Right lung (tissue), 5 donors: Measurements from ENCODE around the gene MFSD6. TPM values are rescaled to one million over a fixed set of nuclear protein-coding genes. Genes with fewer than 3 reads are reported as not detected.
"Not testable (repeated sequence)": the region's sequence is repeated elsewhere in the genome, so short reads cannot be mapped to it uniquely, and the experiment has no call there.

ENCODE experiments used
- DNase-seq, 2 donors: peaks; one replicate each; pipeline ENCODE4 v3.0.0-alpha.2; 2013
- polyA plus RNA-seq, 5 donors: library from polyadenylated mRNA; unstranded; fragments of 120-200 nt; gene quantifications; one replicate each; pipeline versions ENCODE4 v1.2.1 to v1.2.3, GENCODE V29; 2013; ENCODE audit warnings: inconsistent platforms in 1 of 5, low replicate concordance in 1 of 5; ENCODE audit not compliant: insufficient read length in 5 of 5, insufficient read depth in 1 of 5

Gene MFSD6
- polyA plus RNA-seq, 5 donors, result 18.2 to 25.6 (median 23.4) TPM

DNA sequence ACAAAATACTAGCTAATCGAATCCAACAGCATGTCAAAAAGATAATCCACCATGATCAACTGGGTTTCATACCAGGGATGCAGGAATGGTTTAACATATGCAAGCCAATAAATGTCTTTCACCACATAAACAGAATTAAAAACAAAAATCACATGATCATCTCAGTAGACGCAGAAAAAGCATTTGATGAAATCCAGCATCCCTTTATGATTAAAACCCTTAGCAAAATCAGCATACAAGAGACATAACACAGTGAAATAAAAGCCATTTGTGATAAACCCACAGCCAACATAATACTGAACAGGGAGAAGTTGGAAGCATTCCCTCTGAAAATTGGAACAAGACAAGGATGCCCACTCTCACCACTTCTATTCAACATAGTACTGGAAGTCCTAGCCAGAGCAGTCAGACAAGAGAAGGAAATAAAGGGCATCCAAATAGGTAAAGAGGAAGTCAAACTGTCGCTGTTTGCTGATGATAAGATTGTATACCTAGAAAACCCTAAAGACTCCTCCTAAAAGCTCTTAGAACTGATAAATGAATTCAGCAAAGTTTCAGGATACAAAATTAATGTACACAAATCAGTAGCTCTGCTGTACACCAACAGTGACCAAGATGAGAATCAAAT, 86.6 kb downstream of the MFSD6 start:
- not testable (repeated sequence) for DNase-seq

DNA sequence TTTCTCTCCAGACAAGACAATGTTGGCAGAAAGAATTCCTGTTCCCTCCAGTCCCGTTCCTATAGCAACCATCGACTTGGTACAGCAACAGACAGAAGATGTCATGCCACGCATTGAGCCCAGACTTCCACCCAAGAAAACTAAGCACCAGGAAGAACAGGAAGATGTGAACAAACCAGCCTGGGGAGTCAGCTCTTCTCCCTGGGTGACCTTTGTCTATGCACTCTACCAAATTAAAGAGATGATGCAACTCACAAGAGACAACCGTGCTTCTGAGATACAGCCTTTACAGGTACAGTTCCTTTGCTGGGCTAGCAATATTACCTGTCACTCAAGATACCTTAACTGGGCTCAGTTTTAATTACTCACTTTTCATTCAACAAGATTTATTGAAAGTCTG, 89.3 kb downstream of the MFSD6 start:
- DNase-seq, result no peak

DNA sequence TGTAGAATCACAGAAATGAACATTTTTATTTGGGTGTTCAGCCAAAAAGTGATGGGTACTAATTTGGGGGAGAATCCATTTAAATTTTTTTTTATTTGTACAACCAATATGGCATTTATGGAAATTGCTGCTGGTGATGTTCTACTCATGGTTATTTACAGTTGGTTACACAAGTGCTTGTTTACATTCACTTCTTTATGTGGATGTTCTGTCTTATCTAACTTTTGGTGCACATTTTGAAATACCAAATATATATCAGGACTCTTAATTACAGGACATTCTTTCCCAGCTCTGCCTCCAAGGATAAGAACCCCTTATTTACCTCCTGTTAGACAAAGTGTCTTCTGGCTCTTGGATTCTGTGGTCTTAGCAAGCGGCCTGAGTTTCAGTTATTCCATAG, 91.1 kb downstream of the MFSD6 start:
- DNase-seq, result no peak

DNA sequence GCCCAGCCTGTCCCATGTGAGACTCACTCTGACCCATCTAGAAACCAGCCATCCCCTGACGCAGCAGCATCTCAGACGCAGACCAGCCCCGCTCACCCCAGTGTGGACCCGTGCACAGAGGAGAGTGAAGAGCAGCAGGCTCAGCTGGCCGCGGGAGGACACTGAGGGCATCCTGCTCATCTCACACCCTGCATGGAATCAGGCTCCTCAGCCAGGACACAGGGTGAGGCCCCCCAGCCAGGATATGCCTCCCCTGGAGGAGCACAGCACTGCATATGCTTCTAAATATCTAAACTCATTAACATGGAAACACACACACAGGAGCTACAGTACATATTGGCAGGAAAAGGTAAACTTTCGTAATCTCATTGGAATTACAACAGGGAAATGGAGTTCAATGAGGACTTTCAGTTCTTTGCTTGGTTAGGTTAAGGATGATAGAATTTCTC, 91.9 kb downstream of the MFSD6 start:
- DNase-seq, result no peak

DNA sequence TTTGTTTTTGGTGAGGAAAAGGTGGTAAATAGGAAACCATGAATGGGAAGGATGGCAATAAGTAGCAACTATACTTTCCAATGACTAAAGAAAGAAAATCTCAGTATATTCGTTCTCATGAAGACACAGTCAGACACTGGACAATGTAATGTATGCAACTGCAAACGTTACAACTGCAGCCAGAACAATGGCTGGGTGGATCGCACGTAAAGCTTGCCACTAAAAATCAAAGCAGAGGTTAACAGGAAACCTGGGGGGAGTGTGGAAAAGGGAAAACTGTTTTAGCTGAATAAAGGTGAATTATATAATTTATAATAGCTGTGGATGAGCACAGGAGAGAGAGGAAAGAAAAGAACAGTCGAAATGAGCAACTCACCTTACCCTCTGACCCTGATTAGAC, 93.1 kb downstream of the MFSD6 start:
- no peak for DNase-seq

DNA sequence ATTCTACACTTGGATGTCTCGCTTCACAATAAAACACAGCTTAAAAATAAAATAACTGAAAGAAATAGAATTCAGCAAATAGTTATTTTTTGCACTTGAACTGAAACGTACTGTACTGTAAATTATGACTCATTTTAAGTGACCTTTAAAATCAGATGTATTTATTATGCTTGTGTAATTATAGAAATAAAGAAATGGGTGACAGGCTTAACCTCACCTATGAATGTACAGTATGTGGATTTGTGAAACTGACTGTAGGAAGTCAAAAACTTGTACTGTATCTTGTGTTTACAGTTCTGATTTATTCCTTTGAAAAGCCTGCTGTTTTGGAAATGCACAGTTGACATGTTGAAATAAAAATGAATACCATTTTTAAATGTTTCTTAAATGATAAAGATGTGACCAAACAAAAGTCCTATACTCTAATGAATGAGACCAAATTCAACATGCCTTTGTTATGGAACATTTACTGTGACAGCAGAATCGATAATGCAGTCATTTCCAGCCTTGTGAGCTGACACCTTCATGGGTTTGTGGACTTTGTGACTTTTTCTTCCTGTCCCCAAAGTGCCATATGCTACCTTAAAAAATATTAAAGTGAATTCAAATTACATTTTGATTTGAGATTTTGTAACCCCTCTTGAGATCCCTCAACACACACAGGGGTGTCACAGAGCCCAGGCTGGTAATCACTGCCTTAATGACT, 93.7 kb downstream of the MFSD6 start:
- DNase-seq, result no peak

DNA sequence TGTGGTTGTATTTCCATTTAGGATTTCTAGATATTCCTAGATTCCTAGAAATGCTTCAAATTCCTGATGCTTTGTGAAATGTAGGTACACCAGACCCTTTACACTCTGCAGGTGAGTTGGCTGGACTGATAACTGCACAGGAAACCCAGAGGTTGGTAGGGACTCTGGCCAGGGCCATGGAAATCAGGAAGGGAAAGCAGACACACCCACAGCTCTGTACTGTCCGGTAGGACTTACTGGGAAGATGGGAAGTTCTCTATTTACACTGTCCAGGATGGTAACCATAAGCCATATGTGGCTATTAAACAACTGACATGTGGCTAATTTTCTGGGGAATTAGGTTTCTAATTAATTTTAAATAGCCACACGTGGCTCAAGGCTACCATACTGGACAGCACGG, 94.9 kb downstream of the MFSD6 start:
- no peak for DNase-seq

DNA sequence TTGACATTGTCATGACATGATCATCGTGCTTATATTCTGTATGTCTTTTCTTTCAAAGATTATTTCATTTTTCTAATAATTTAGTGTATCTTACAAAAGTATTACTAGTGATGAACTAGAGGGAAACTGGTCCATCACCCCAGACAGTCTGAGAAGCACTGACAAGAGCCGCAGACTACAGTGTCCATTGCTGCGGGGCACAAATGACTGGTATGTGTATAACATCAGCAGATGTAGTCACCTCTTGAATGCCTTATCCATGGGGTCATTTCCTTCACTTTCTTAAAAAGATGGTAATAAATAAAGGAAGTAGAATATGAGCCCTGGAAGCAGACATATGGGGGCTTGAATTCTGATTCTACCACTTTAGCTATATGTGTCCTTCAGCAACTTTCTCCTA, 96.8 kb downstream of the MFSD6 start:
- DNase-seq, result no peak

DNA sequence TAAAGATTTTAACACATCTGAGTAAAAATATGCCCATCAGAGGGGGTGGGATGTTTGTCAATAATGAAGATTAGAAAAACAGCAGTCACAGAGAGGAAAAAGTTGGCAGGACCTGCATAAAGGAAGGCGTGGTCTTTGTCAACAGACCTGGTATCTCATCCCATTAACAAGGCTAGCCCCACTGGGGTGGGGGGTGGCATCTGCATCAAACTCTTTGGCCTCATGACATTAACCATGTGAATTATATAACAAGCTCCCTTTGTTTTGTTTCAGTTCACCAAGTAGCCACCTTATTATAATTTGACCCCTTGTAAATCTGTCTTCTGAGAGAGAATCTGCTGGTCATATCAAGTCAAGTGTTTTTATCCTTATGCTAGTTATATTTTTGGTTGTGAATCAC, 97.5 kb downstream of the MFSD6 start:
- no peak for DNase-seq

DNA sequence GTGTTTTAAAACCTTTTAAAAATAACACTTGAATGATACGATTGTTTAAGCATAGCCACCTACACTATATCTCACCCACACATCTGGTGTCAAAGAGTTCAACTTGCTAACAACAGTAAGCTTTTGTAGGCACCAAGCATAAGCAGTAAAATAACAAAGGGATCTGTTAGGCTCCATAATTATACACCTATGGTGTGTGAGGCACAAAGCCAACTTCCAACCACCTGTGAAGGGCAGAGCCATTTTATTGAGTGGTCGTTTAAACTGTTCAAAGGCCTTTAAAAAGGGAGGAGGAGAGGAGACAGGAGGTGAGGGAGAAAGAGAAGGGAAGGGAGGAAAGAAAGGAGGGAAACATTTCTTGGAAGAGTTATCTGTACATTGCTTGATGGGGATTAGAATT, 98.5 kb downstream of the MFSD6 start:
- no peak for DNase-seq

DNA sequence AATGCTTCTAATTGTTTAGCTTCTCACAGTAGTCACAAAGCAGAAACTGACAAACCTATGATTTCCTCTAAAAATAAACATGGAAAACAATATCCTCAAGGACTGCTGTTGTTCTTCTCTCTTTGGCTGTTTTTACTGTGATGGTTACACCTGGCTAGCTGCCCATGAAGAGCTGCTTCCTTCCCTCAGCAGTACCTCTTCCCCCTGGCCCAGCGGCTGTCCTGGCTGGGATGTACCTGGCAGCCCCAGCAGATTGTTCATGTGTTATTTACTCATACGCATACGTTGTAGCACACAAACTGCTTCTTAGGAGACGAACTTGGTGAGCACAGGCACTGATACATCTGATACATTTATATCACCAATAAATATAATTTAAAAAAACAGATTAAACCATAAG, 99.0 kb downstream of the MFSD6 start:
- no peak for DNase-seq

DNA sequence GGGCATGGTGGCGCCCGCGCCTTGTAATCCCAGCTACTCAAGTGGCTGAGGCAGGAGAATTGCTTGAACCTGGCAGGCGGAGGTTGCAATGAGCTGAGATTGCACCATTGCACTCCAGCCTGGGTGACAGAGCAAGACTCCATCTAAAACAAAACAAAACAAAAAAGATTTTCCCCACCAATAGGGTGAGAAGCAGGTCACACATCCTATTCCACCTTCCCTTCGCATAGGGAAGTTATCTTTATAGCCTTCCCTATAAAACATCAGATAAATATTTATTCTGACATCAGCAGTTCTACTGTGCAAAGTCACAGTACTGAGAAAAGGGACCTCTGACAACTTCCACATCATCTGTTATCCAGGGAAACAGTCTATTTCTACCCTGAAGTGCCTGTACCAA, 101.7 kb downstream of the MFSD6 start:
- DNase-seq, result not testable (repeated sequence)

DNA sequence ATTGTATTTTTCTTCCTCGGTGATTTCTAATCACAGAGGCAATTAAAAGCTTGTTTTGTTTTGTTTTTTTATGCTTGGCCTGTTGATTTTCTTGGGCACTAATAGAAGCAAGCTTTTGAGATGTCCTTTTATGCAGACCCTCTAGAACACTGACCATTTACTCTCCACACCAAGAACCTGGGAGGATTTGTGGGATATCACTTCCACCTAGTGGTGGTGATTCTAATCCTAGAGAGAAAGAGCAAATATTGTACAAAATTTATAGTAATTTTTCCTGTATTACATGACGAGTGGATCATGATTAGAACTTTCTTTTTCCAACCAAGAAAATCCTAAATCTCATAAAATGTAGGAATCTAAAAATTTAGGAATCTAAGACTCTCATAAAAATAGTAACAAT, 102.9 kb downstream of the MFSD6 start:
- no peak for DNase-seq

DNA sequence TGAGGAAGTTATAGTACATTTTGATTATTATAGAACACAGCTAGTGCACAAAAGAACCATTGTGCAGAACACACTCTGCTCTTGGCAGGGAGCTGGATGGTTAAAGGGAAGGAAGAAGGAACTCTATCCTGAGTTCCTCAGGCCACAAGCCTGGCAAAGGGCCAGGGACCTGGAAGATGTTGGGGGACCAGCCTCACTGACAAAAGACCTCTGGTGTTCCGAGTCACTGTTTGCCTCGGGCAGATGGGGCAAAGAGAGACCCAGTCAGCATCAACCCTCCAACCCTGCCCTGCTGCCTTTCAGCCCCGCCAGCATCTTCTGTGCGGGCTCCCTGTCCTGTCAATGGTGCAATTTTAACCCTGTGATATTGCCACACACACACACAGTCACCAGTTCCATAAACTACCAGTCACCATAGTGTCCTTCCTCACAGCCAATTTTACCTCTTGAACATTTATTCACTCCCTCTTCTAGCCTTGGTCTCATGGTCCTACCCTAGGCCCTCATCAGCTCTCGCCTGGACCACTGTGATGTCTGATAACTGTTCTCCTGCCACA, 104.5 kb downstream of the MFSD6 start:
- no peak for DNase-seq

DNA sequence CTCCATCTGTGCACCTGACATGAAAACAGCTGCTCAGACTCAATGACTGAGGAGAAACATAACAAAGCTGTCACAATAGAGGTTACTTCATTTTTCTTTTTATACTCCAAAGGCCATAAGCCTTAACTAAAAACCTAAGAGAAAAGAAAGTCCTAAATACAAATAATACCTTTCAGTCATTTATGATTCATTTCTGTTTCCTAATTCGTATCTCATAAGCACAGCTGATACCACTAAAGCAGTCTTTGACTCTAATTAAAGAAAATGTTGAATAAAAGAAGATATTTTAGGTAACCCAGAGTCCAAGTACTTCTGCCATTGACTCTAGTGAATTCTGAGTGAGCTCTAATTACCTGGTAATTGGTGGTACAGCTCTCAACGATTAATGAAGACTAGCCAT, 105.7 kb downstream of the MFSD6 start:
- DNase-seq, result no peak

DNA sequence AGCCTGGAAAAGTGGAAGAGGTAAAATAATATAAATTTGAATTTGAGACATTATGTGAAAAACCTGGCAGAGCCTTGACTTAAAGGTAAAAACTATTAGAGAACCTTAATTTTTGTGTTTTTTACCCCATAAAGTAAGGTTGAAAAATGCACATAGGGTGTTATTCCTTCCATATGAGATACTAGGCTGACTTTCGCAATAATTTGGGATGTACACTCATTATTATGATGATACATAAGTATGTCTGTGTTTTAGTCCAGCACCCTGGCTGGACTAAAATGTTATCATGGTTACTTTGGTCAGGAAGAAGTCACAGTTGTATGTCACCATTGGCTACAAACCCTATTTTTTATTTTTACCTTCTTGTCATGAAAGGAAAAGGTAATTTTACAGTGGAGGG, 106.5 kb downstream of the MFSD6 start:
- DNase-seq, result no peak

DNA sequence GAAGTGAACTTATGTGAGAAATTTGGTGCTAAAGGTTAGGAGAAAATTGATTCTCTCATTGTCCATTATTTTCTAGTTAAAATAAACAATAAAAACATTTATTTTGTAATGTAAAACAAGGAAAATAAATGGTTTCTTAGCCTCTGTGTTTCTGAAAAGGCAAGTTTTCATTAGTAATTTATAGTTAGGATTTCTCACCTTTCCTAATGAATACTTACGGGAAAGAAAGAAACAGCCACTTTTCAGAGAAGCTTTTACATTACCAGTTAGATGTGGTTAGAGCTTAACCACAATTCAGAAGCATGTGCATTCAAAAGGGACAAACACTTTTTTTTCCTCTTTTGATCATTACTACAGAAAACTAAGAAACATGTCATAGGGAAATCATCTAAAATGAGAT, 107.5 kb downstream of the MFSD6 start:
- no peak for DNase-seq

DNA sequence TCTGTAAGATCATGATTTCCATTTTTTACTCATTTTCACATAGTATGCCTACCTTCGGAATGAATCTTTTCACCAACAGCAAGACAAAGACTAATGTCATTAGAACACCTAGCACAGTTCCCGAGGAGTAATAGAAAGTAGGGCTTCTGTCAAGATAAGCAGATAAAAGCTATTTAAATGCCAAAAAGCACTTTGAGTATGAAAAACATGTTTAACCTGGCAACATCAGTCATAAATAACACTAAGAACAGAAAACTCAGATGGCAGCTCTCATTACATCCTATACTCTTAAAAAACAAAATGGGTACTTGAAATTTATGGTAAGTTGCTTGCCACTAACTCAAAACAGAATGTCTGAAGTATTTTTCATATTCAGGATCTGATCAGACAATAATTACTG, 109.3 kb downstream of the MFSD6 start:
- DNase-seq, result no peak

DNA sequence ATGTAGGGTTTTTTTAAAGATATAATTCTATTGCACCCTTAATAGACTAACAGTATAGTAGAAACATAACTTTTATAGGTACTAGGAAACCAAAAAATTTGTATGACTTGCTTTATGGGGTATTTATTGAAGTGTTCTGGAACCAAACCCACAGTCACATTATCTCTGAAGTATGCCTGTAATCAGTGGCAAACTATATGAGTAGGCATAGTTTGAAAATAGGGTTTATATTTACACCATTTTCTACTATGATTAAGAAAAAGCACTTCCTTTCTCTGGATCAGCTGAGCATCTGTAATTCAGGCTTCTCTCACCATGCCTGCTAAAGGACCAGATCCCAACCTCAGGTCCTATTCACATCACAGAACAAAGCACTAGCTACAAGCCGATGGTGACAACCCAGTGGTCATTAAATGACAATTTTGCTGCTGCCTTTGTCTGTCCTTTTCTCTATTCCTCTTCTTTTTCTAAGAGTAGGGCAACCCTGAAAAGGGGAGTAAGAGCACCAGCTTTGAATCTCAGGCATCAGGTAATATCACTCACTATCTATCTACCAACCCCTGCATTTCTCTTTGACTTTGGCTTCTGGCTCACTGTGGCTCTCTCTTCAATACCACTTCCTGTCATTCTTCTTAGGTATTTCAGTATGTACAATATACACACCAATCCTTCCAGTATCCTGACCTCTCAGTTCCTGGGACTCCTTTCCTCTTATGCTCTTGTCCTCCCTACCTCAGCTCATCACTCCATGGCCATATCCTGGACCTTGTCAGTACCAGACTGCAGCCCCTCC, 112.0 kb downstream of the MFSD6 start:
- DNase-seq, result no peak

DNA sequence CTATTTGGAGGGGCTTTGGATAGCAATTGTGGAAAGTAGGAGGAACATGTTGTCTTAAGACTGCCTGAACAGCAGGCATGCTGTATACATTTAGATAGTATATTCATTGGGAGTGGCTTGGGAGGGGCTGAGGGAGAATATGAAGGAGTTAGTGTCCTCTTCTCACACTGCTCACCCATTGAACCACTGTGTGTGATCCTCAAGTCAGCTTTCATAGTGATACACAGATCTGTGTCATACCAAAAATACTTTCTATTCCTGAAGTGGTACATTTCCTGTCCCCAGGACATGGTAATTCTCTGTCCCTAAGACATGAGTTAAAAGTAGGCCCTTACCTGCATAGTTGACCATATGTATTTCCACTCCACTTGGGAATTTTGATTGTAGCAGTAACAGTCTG, 116.8 kb downstream of the MFSD6 start:
- no peak for DNase-seq

DNA sequence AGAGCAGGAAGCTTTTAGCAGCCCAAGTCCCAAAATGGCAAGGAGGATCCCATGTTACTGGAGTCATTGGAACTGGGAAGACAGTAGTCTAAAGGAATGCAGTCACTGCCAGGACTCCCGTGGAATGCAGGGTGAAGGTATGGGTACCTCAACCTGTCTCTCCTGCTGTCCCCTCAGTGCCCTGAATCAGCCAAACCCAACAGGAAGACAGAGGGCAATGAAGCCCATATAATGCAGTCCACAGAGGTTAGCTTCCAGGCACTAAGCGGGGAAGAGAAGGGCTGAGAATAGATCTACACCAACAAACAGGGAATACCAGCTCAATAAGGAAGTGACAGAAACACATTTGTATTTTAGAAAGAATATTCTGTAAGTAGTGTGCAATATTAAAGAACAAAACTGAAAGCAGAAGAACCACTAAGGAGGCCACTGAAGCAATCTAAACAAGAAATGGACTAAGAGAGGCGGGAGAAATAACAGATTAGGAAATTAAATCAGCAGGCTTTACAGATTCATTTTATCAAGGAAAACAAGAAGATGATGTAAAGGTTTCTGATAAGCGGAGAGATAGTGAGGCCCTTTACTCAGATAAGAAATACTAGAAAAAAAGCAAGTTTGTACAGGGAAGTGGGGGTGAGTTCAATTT, 118.1 kb downstream of the MFSD6 start:
- DNase-seq, result no peak

DNA sequence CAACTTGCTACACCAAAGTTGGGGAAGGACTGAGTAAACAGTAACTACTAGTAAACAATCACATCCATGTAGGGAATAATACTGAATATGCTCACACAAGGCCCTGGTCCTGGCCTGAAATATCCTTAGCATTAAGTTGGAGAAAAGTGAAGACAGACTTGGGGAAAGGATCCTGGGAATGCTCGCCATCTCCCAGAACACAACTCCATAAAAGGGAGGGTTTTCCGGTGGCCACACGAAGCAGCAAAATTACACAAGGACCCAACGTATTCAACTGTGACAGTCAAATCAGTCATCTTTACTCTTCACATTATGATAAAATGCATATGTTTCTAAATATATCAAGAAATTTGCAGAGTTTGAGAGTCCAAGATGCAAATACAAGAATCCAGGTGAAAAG, 119.1 kb downstream of the MFSD6 start:
- DNase-seq, result no peak
